Thyroid gland (tissue), 4 donors: ENCODE results near the gene NAV2.

ENCODE experiments used
- POLR2A ChIP-seq, 2 donors: fragments of 450-650 bp; IDR thresholded peaks; one replicate each; pipeline ENCODE4 v1.6.1; 2017; ENCODE audit warnings: antibody characterized with exemption in 2 of 2, mild to moderate bottlenecking in 2 of 2, moderate library complexity in 1 of 2
- TF ChIP-seq, protein P1 (sequence below), 6 experiments: fragments of 200-600 bp in 3 of 6; fragments of 450-650 bp in 3 of 6; sonication (generic) in 3 of 6; IDR thresholded peaks; one replicate each; pipeline ENCODE4 v1.5.1; 2016 to 2019; ENCODE audit warnings: antibody characterized with exemption in 6 of 6, mild to moderate bottlenecking in 2 of 6, inconsistent platforms in 1 of 6, moderate library complexity in 1 of 6

DNA sequence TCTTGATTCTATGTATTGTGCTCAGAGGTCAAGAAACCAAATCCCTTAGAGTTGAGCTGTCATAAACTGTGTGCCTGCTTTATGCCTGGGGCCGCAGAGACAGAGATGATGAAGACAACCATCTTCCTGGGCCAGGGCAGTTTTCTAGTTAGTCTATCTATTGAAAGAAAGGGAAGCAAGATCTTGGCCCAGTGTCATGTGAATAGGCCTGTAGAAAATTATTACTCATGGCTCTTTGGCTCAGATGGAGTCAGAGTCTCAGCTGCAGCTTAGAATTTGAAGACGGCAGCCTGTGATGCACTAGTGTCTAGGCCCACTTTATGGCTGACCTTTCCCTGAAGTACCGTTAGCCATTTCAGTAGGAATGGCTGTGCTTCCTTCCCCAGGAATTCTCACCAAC lies 335.6 kb downstream of the NAV2 start:
- TF ChIP-seq, protein P1, sequence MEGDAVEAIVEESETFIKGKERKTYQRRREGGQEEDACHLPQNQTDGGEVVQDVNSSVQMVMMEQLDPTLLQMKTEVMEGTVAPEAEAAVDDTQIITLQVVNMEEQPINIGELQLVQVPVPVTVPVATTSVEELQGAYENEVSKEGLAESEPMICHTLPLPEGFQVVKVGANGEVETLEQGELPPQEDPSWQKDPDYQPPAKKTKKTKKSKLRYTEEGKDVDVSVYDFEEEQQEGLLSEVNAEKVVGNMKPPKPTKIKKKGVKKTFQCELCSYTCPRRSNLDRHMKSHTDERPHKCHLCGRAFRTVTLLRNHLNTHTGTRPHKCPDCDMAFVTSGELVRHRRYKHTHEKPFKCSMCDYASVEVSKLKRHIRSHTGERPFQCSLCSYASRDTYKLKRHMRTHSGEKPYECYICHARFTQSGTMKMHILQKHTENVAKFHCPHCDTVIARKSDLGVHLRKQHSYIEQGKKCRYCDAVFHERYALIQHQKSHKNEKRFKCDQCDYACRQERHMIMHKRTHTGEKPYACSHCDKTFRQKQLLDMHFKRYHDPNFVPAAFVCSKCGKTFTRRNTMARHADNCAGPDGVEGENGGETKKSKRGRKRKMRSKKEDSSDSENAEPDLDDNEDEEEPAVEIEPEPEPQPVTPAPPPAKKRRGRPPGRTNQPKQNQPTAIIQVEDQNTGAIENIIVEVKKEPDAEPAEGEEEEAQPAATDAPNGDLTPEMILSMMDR (IDR thresholded peaks at IDR 0.05): no peak
- TF ChIP-seq POLR2A (IDR thresholded peaks at IDR 0.05): no peak
